HG03060 (cell line): ENCODE data around the gene WDR36.
A peak's percentile ranks its signal among the peaks of the same experiment; 100 is the strongest.

ENCODE experiments used
- ATAC-seq: cut with Tn5 transposase; IDR thresholded peaks from one replicate; pipeline ENCODE4 v1.9.1; 2021; ENCODE audit warnings: low read depth, moderate number of reproducible peaks; ENCODE audit not compliant: unreplicated experiment

The WDR36 gene

DNA sequence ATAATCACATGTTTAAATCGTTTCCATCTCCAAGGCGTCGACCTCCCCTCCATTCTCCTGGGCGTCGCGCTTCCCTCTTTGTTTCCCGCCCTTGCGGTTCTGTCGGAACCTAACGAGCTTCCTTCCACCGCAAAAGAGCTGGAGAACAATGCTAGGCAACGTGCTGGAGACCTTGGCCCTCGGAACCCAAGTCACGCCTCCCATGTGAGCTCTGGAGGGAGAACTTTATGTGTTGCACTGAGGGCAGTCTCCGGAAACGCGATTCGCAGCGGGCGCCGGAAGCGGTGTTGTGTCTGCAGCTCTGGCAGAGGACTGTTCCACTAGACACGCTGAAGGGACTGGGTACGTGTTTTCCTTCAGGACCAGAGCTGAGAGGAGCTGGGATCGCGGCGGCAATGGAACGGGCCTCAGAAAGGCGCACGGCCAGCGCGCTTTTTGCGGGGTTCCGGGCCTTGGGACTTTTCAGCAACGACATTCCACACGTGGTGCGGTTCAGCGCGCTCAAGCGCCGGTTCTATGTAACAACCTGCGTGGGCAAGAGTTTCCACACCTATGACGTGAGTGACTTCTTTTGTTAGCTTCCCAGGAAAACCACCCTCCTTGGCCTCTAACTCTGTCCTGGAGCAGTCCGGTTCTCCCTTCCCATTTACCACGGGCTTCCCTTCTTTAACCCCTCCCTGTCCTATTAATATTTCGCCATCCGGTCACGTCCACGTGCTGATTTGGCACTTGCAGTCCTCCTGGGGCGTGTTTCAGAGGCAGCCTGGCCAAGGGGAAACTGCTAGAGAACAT, at the start of gene WDR36:
TSS of gene WDR36 (plus strand) at position 287 of the 792 bp plus-strand sequence. CDS start at position 396, 109 bp downstream.
- peak; percentile 83 for ATAC-seq

DNA sequence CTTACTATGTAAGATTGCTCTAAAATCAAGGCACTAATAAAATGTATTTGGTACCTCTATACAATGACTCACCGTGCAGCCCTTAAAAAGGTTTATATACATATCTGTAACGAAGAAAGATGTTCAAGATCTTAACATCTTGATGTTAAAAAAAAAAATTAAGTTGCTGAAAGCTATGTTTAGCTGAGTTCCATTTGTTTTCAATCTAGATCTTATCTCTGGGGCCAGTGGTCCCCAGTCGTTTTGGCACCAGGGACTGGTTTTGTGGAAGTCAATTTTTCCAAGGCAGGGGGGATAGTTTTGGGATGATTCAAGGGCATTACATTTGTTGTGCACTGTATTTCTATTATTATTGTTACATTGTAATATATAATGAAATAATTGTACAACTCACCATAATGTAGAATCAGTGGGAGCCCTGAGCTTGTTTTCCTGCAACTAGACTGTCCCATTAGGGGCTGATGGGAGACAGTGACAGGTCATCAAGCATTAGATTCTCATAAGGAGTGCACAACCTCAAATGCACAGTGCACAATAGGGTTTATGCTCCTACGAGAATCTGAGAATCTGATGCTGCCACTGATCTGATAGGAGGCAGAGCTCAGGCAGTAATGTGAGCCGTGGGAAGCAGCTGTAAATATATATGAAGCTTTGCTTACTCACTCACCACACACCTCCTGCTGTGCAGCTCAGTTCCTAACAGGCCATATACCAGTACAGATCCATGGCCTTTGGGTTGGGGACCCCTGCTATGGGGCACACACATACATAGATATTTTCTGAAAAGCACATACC, 48.2 kb upstream of the WDR36 start:
- no peak for ATAC-seq

DNA sequence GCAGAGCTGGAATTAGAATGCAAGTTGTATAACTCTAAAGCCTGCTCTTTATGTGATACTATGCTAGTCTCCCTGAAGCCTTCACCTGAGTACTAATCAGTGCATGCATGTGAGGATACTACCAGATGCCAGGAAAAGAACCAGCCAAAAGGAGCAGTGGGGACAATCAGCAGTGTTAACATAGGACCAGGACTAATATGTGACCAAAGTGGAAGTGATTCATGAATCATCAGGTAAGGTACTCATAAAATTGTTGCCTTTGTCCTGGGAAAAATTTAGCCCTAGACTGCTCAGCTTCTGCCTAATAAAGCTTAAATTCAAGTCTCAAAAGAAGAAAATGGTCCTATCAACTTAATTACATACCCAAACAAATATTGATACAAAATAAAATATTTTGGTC, 34.1 kb upstream of the WDR36 start:
- ATAC-seq: no peak

DNA sequence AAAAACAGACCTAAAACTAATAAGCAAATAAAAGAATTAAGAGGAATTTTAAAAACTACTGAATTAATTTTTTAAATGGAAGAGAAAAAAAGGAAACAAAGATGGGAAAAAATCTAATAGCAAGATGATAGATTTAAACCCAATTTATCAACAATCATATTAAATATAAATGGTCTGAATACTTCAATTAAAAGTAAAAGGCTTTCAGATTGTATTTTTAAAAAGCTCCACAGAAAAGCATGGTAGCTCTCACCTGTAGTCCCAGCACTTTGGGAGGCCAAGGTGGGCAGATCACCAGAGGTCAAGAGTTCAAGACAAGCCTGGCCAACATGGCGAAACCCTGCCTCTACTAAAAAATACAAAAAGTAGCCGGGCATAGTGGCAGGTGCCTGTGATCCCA, 32.0 kb upstream of the WDR36 start:
- ATAC-seq: no peak

DNA sequence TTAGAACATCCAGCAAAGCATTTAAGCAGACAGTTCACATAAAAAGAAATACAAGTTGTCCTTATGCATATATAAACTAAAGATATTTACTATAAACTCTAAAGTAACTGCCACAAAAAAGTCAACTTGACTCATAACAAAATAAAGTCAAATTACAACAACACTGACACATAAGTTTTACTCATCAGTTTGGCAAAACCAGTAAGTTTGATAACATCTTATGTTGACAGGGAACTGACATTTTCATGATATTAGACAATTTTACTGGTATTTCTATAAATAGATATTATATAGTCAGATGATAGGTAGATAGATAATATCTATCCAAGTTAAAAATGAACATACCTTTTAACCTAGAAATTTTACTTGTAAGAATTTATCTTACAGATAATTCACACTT, 30.5 kb upstream of the WDR36 start:
- no peak for ATAC-seq

DNA sequence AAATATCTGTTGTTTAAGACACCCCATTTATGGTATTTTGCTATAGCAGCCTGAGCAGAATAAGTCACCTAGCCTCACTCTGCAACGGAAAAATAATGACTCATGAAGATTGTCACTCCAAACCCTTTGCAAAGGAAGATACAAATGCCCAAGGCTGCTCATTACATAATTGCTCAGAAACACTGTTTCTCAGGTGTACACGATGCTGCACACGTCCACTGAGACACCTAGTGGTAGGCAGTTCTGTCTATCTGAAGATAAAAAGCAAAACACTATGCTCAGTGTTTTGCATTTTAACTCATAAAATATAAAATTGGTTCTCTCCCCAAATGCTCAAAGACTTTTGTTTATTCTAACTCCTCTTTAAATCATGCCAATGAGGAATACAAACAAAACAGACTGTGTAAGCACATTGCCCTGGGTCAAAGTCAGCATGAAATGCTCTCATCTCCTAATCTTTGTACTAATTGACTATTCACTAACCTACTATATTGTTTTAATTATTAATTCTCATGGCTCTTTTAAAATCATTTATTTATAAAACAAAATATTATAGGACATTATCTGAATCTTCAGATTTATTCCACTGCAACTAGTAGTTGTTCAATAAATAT, 28.3 kb upstream of the WDR36 start:
- no peak for ATAC-seq

DNA sequence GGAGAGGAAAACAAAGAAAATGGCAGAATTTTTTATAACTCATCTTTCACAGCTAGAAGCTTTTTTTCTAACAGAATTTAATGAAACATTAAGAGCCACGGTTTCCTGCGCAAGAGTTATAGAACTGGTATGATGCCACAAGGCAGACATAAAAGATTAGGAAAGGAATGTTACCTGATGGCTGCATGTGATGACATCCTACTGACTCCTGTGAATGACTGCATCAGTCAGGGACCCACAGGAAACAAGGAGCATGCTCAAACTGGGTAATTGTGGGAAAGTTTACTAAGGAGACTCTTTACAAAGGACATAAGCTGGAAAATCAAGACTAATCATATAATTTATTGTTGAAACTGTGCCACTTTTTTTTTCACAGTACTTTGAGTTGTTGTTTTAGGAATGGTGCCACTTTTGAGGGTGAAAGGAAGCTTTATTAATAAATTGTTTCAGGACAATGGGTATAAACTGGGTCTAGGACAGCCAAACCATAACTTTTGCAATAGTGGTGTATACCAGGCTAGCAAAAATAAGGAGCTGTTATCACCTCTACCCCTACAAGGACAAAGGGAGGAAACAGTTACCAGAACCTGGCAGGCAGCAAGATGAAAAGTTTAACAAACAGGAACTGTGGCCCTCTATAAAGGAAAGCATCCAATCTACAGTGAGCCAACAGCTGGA, 25.7 kb upstream of the WDR36 start:
- ATAC-seq: no peak

DNA sequence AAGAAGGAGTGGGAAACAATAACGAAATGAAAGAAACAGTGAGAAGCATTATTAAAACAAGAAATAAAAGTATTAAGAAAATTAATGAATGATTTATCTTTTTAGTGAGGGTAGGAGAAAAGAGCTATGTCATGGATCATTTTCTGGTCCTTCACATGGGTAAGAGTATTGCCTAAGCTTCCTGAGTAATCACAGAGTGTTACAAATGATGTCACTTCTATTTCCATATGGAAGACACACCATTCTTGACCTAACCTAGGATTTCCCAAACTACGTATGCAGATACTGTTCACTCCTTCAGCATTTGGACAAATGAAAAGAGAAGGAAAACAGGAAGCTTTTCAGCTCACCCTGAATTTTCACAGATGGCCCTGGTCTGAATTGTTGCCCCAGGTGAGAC, 23.9 kb upstream of the WDR36 start:
- no peak for ATAC-seq

DNA sequence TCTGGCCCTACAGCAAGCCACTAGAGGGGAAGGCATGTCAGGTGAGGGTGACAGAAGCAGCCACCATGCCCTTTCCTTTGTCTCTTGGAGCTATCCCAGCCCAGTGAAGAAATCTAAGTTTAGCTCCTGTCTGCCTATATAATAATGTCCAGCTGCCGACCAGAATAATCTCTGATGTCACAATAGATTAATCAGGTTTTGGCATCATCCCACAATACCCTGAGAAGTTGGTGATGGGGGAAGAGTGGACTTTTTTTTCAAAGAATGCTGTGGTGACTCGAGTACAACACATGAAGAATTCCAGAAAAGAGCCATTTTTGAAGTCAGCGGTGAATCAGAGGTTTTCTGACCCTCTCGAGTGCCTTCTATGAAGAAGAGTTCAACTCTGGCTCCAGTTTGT, 22.3 kb upstream of the WDR36 start:
- no peak for ATAC-seq

DNA sequence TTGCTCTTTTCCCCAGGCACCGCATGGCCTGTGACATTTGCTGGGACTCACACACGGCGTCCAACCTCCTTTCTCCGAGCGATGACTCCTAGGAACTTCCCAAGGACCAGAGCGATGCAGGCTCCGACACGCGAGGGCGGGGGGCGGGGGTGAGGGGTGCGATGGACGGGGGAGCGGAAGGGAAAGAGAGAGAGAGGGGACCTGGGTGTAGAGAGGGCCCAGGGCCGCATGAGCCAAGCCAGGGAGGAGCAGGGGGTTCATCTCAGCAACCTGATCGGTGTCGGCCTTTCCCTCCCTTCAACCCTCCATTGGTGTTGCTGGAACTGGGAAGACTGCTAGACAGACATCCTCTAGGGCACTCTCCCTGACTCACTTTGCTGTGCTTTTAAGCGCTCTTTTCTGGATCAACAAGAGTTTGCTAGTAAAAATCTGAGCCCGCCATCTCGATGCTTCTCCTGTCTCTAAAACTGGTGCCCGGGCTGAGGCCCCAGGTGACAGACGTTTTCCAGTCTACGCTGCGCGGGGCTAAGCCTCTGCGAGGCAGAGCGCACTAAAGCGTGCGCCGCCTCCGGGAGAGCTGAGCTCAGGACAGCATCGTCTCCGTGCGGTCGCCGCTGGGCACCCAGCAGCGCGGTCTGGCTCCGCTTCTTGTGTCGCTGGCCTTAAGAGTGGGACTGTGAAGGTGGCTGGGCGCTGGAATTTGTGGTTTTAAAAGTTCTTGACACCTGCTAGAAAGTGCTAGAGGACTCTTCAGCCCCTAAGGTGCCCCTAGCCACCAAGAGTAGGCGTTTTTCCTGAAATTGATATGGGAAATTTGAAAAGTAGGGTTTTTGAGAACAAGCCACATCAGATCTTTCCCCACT, 21.6 kb upstream of the WDR36 start:
- no peak for ATAC-seq

DNA sequence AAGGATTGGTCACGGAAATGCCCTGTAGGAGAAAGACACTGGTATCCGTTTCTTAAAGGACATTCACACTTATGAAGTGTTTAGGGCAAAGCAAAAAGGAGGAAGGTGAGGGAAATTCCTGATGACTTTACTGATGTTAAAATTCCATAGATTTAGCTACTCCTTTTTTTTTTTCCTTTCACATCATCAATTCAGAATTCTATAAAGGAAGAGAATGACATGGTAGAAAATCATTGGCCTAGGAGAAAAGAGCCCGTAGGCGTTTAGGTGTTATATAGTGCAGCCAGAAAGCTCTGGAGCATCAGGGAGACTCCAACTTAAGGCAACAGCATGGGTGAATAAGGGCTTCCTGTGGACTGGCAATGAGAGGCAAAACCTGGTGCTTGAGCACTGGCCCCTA, 20.7 kb upstream of the WDR36 start, which contains the start of gene TSLP:
TSS of gene TSLP (plus strand) at position 301 of the 400 bp plus-strand sequence. CDS start 178 bp downstream, outside the sequence.
- no peak for ATAC-seq

DNA sequence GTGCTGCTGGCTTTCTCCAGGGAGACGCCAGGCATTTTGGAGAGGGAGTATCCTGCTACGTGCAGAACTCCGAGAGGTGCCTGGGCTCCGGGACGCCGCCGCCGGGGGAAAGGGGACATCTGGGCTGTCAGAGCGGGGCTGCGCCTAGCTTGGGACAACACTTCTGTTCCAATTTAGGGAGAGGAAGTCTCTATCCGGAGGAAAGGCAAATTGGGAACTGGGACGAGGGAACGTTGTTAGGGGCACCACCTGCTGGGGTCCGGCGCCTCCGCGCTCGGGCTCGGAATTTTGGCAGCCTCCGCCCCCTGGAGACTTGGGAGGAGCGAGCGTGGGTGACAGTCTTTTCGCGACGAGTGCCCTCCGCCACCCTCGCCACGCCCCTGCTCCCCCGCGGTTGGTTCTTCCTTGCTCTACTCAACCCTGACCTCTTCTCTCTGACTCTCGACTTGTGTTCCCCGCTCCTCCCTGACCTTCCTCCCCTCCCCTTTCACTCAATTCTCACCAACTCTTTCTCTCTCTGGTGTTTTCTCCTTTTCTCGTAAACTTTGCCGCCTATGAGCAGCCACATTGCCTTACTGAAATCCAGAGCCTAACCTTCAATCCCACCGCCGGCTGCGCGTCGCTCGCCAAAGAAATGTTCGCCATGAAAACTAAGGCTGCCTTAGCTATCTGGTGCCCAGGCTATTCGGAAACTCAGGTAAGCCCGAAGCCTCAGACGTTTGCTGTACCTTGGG, 19.0 kb upstream of the WDR36 start:
- no peak for ATAC-seq

DNA sequence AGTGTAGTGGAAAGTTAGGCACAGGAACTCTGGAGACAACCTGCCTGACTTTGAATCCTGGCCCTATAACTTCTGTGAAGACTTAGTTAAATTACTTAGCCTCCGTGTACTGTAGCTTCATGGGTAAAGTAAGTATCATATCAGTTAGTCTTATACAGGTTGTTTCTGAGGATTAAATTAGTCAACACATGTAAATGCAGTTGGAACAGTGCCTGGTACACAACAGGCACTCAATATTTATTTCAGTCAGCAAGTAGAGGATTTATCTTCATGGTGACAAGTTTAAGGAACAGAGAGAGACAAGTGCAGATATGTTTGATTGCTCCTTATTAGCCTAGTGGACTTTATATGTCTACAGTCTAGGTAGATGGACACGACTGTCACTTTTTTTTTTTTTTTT, 17.9 kb upstream of the WDR36 start:
- no peak for ATAC-seq

DNA sequence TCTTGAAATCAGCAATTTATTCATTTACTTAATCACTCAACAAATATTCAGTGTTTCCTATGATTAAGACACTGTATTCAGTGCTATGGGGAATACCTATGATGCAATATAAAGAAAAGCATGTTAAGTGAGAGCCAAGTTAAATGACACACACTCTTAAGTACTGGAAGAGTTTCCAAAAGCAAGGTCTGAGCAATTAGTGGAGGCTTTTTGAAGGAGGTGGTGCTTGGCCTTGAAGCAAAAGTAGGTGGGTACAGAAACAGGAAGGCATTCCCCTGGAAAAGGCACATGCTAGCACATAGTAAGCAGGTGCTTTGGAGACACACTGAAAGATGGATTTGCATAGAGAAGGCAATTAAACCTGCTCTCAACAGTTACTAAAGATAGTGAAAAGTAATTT, 16.6 kb upstream of the WDR36 start:
- ATAC-seq: no peak

DNA sequence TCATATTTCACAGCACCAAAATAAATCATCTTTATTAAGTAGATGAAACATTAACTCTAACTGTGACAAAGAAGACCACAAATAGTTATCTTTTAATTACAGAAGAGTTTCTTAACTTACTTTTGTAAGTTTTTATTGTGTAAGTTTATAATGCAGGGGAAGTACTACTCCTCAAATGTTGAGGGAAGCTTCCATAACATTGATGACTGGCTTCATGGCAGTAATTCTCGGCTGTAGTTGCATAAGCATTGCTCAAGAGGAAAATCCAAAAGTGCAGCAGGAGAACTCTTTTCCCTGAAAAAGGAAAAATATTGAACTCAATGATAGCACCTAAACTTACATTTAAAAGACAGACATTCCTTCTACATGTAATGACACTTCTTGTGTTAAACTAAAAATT, 16.1 kb upstream of the WDR36 start:
- ATAC-seq: no peak

DNA sequence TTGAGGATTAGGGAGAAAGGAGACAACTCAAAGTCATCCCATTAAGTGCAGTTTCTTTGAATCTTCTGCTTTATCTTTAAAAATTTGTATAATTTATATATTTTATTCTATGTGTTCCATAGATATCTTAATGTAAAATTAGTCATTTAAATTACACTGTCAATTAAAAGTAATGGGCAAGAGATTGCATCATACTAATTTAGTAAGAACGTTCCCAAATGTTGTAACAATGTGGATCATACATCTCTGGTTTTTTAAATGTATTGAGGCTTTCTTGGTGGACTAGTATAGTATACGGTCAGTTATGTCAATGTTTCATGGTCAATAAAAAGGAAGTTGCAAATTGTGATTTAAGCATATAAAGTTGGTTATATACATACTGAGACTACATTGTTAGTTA, 14.5 kb upstream of the WDR36 start:
- no peak for ATAC-seq

DNA sequence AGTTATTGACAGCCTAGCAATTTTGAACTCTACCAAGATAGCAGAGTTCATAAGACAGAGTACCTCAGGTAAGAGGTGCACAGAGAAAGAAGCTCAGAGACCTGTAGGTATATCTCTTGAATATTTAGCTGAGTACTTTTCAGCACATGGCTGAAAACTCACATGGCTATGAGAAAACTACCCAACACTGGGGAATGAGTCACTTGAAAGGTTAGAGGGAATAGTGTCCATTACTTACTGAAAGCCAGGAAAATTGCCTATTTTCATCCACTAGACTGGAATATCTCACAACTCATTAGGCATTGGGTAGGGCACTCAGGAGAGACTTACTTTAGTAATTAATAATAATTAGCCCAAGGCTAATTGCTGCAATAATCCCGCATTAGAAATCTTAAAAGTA, 12.3 kb upstream of the WDR36 start:
- no peak for ATAC-seq

DNA sequence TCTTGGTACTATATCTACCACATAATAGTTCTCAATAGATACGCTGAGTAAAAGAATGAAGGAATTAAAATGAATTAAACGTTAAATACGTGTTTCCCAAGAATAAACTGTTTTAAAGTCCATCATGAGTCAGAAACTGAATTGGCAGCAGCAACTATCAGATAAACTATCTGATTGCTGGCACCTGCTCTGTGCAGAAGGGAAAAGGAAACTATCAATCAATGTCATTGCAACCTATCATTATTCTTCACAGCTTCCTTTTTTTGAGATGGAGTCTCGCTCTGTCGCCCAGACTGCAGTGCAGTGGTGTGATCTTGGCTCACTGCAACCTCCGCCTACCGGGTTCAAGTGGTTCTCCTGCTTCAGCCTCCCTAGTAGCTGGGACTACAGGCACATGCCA, 8.8 kb upstream of the WDR36 start:
- no peak for ATAC-seq

DNA sequence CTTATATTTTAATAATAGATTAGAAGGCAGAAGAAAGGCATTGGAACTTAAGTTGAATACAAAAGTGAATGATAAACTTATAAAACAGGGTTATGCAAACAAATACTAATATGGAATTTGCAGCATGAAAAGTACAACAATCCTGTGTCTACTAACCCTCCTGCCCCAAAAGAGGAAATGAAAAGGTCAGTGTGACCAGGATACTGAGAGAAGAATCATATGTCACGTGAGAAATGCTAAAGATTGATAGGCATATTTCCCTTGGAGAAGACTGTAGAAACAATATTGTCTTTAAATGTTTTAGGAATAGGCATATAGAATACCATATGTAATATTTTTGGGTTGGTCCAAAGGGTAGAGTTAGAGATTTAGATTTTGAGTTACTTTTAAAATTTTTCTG, 3.8 kb downstream of the WDR36 start:
- no peak for ATAC-seq
